ENCODE measurements around the gene ZNF219. TPM values are rescaled to one million over a fixed set of nuclear protein-coding genes. Genes with fewer than 3 reads are reported as not detected.

Gene ZNF219
- total RNA-seq, 1 experiment from 2014 or later = 84.5 TPM

GRCh38 chr14:21075719-21076437 is 22.6 kb downstream of the ZNF219 start:
- TF ChIP-seq CTCF (conservative IDR thresholded peaks at IDR 0.05) = no peak
- Histone ChIP-seq H3K27me3 (ENCODE audit: insufficient read depth, low read length) (no peaks in the 10 kb centered on the region), H2BK5ac (ENCODE audit: insufficient read length, low read length) (no peak overlapping the region), H3K18ac (ENCODE audit: insufficient read length, low read depth, low read length) (no peak overlapping the region), H4K91ac (ENCODE audit: insufficient read length, low read depth, low read length) (no peak overlapping the region), H2BK15ac (ENCODE audit: low read depth, low read length) (no peak overlapping the region), H3T11ph (ENCODE audit: low read length) (no peak overlapping the region), H2AFZ (ENCODE audit: low read length) (no peak overlapping the region), H3K9ac (ENCODE audit: extremely low read depth, insufficient read length, low read length) (no peak overlapping the region), H2BK20ac (ENCODE audit: low read depth, low read length, poor library complexity, severe bottlenecking) (no peak overlapping the region), H4K5ac (ENCODE audit: insufficient read length, low read depth, low read length) (no peak overlapping the region), H3K14ac (ENCODE audit: insufficient read depth, low read length) (no peak overlapping the region), H3K79me2 (ENCODE audit: insufficient read depth, low read length) (no peaks in the 10 kb centered on the region), H4K8ac (replicated peaks; ENCODE audit: insufficient read length, low read depth, low read length) (no peak overlapping the region), H3K4ac (ENCODE audit: low read depth, low read length) (no peak overlapping the region), H2BK12ac (ENCODE audit: insufficient read length, low read depth, low read length) (no peak overlapping the region), H4K20me1 (ENCODE audit: control insufficient read depth, insufficient read depth, insufficient read length) (no peaks in the 10 kb centered on the region), H3K23me2 (ENCODE audit: insufficient read length, low read depth, low read length, poor library complexity, severe bottlenecking) (peaks cover 11% of the 10 kb centered on the region), H2AK5ac (ENCODE audit: insufficient read length, low read length) (no peak overlapping the region), H3K4me1 (ENCODE audit: insufficient read depth, low read length) (peaks cover 4% of the 10 kb centered on the region; the same call in 1 of the 2 replicates), H2BK120ac (ENCODE audit: low read depth, low read length, poor library complexity, severe bottlenecking) (no peak overlapping the region), H3K9me3 (ENCODE audit: control insufficient read depth, low read depth, low read length) (no peaks in the 10 kb centered on the region), H3K23ac (ENCODE audit: insufficient read length, low read depth, low read length) (no peak overlapping the region), H3K56ac (ENCODE audit: insufficient read length, low read depth, low read length) (no peak overlapping the region), H3K4me2 (ENCODE audit: insufficient read depth, insufficient read length, low read length) (no peak overlapping the region), H3K79me1 (ENCODE audit: insufficient read depth, low read depth, low read length, poor library complexity, severe bottlenecking) (no peaks in the 10 kb centered on the region), H3K27ac (ENCODE audit: insufficient read length, low read depth, low read length) (no peak overlapping the region)
- H3K4me3 Mint-ChIP-seq = no peak overlapping the region
- no peak for DNase-seq
- no CpG with 5 or more reads among the region's 9 CpGs for WGBS (ENCODE audit: extremely low coverage, insufficient read length, low lambda C conversion rate)
- peaks cover 57 to 86% (median 80%) of the 10 kb centered on the region in 3 experiments for H3K36me3 Mint-ChIP-seq (ENCODE audit: insufficient read depth in 1 of 3, low read depth in 3 of 3)
- H3K27me3 Mint-ChIP-seq (ENCODE audit: low read depth) = no peaks in the 10 kb centered on the region; the same call in 1 of the 2 replicates
- no peak overlapping the region; a peak in 1 of 7 replicates for H3K27ac Mint-ChIP-seq
- H3K9me3 Mint-ChIP-seq = no peaks in the 10 kb centered on the region
- peaks cover 15 to 16% of the 10 kb centered on the region in 2 experiments for H3K4me1 Mint-ChIP-seq

Measured in H9 (cell line).